ENCODE measurements around the gene PRPF8. TPM values are rescaled to one million over a fixed set of nuclear protein-coding genes. Genes with fewer than 3 reads are reported as not detected.

Gene PRPF8
- total and polyA plus RNA-seq, 2 of the 13 experiments (the other 11 are each of a cell fraction or from before 2014, with no cell fraction given) = 112 to 179 TPM

- TF ChIP-seq ZNF782 (CRISPR knock-in tag; IDR thresholded peaks at IDR 0.05; ENCODE audit: borderline replicate concordance) (no peak), CREM (IDR thresholded peaks at IDR 0.05) (peak; percentile 33; the same call in 1 of the 2 replicates), CREM (CRISPR knock-in tag; IDR thresholded peaks at IDR 0.05) (no peak), ZNF788 (CRISPR knock-in tag; IDR thresholded peaks at IDR 0.05; ENCODE audit: borderline replicate concordance) (peak; percentile 61; the same call in 1 of the 2 replicates), HES4 (CRISPR knock-in tag; IDR thresholded peaks at IDR 0.05; ENCODE audit: borderline replicate concordance) (no peak), KDM2A (CRISPR knock-in tag; IDR thresholded peaks at IDR 0.05; ENCODE audit: borderline replicate concordance, low read depth) (0 out of 2 replicates have a peak, but pooled peaks have one; percentile 16), ZNF251 (CRISPR knock-in tag; IDR thresholded peaks at IDR 0.05) (no peak), IKZF5 (CRISPR knock-in tag; IDR thresholded peaks at IDR 0.05) (0 out of 2 replicates have a peak, but pooled peaks have one; percentile 44), PTBP1 (IDR thresholded peaks at IDR 0.05; ENCODE audit: low read depth, low read length, poor library complexity, severe bottlenecking) (no peak), MEF2D (CRISPR knock-in tag; IDR thresholded peaks at IDR 0.05) (peak; percentile 51; the same call in 1 of the 2 replicates), KIAA2018 (CRISPR knock-in tag; IDR thresholded peaks at IDR 0.05; ENCODE audit: borderline replicate concordance) (no peak), ZMYM4 (CRISPR knock-in tag; IDR thresholded peaks at IDR 0.05) (no peak), ZNF784 (CRISPR knock-in tag; IDR thresholded peaks at IDR 0.05; ENCODE audit: borderline replicate concordance) (no peak), MEIS1 (CRISPR knock-in tag; IDR thresholded peaks at IDR 0.05; ENCODE audit: borderline replicate concordance) (no peak), SAFB2 (CRISPR knock-in tag; IDR thresholded peaks at IDR 0.05; ENCODE audit: borderline replicate concordance, low read depth) (no peak), ZNF530 (CRISPR knock-in tag; IDR thresholded peaks at IDR 0.05; ENCODE audit: low read depth) (no peak), BRD4 (CRISPR knock-in tag; IDR thresholded peaks at IDR 0.05) (no peak), LCORL (IDR thresholded peaks at IDR 0.05) (no peak), LCORL (CRISPR knock-in tag; IDR thresholded peaks at IDR 0.05) (peak; percentile 78), DPF2 (CRISPR knock-in tag; IDR thresholded peaks at IDR 0.05; ENCODE audit: borderline replicate concordance, low read depth) (no peak), MXI1 (IDR thresholded peaks at IDR 0.05; ENCODE audit: borderline replicate concordance, low read depth, low read length) (no peak)
Observed at GRCh38 chr17:1606352-1606985, 78.2 kb downstream of the PRPF8 start (continued).
